Ovary (tissue), 3 donors: ENCODE results near the gene ISCU.

Experiments
- EP300 ChIP-seq: sonication (generic); formaldehyde crosslinking; IDR thresholded peaks from one replicate; pipeline ENCODE4 v1.6.1; 2017; ENCODE audit warnings: antibody characterized with exemption
- POLR2A ChIP-seq: fragments of 450-650 bp; IDR thresholded peaks from one replicate; pipeline ENCODE4 v1.6.1; 2017; ENCODE audit warnings: antibody characterized with exemption, mild to moderate bottlenecking, moderate library complexity
- TF ChIP-seq, protein P1 (sequence below), 3 donors: fragments of 450-650 bp in 2 of 3; fragments of 200-600 bp in 1 of 3; IDR thresholded peaks; one replicate each; pipeline versions ENCODE4 v1.5.1 to v1.8.0; 2016 to 2022; ENCODE audit warnings: antibody characterized with exemption in 3 of 3, mild to moderate bottlenecking in 1 of 3
- donor health status: DM: no; HTN: no; CAD: no.

DNA sequence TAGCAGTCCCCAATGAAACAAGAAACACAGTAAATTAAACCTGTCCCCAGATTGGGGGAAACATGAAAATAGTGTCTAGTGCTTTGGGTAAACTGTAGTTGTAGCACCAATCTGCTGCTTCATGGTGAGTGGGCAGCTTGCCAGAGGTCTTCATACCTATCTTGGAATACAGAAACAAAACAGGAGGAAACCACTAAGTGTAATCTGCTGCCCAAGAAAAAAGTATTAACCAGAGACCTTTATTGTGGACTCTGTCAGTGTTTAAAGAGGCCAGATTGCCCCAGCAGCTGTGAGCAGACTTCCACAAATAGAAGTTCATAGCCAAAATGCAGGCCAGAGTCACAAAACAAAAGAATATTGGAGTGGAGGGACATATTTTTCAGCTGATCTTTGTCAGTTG, 2.3 kb downstream of the ISCU start:
- TF ChIP-seq EP300 (no peak), POLR2A (no peak)
- TF ChIP-seq, protein P1, sequence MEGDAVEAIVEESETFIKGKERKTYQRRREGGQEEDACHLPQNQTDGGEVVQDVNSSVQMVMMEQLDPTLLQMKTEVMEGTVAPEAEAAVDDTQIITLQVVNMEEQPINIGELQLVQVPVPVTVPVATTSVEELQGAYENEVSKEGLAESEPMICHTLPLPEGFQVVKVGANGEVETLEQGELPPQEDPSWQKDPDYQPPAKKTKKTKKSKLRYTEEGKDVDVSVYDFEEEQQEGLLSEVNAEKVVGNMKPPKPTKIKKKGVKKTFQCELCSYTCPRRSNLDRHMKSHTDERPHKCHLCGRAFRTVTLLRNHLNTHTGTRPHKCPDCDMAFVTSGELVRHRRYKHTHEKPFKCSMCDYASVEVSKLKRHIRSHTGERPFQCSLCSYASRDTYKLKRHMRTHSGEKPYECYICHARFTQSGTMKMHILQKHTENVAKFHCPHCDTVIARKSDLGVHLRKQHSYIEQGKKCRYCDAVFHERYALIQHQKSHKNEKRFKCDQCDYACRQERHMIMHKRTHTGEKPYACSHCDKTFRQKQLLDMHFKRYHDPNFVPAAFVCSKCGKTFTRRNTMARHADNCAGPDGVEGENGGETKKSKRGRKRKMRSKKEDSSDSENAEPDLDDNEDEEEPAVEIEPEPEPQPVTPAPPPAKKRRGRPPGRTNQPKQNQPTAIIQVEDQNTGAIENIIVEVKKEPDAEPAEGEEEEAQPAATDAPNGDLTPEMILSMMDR (IDR thresholded peaks at IDR 0.05), result no peak
